Natural killer cell (primary cell): ENCODE measurements around the gene ACSL1. TPM values are rescaled to one million over a fixed set of nuclear protein-coding genes. Genes with fewer than 3 reads are reported as not detected.

Source experiments
- ATAC-seq, 3 donors: fragments of 150-1000 bp in 2 of 3; fragments of 200-7000 bp in 1 of 3; cut with Tn5 transposase; 1 replicate in 1 of 3; 2 replicates in 2 of 3; pipeline ENCODE4 v1.10.0; 2021; ENCODE audit warnings: mild to moderate bottlenecking in 2 of 3, moderate library complexity in 2 of 3
- DNase-seq, 2 donors: peaks; one replicate each; pipeline versions ENCODE4 v3.0.0 to v3.0.0-alpha.2; 2013 to 2021; ENCODE audit warnings: mixed read lengths in 1 of 2
- H3K27ac ChIP-seq: one replicate; pipeline ENCODE4 v1.5.1; 2013; ENCODE audit warnings: mild to moderate bottlenecking, low read length
- H3K27me3 ChIP-seq: one replicate; pipeline ENCODE4 v1.6.1; 2013; ENCODE audit warnings: low read length; ENCODE audit not compliant: control insufficient read depth, insufficient read depth
- H3K36me3 ChIP-seq: one replicate; pipeline ENCODE4 v1.6.1; 2013; ENCODE audit warnings: low read length; ENCODE audit not compliant: control insufficient read depth, insufficient read depth
- H3K4me1 ChIP-seq: one replicate; pipeline ENCODE4 v1.6.1; 2013; ENCODE audit warnings: low read length; ENCODE audit not compliant: control insufficient read depth, insufficient read depth
- H3K4me3 ChIP-seq: one replicate; pipeline ENCODE4 v1.5.1; 2013; ENCODE audit warnings: low read length
- H3K9me3 ChIP-seq: one replicate; pipeline ENCODE4 v1.6.1; 2013; ENCODE audit warnings: low read length; ENCODE audit not compliant: control insufficient read depth, insufficient read depth
- H3K27ac Mint-ChIP-seq, 2 donors: one replicate each; pipeline ENCODE4 v1.8.0; 2022; ENCODE audit warnings: mild to moderate bottlenecking in 2 of 2, mixed read lengths in 2 of 2, moderate library complexity in 1 of 2
- H3K27me3 Mint-ChIP-seq, 2 donors: one replicate each; pipeline ENCODE4 v1.8.0; 2022; ENCODE audit warnings: low read depth in 2 of 2, mixed read lengths in 2 of 2
- H3K36me3 Mint-ChIP-seq: one replicate; pipeline ENCODE4 v1.8.0; 2022; ENCODE audit warnings: mixed read lengths
- H3K4me1 Mint-ChIP-seq, 2 donors: one replicate each; pipeline ENCODE4 v1.8.0; 2022; ENCODE audit warnings: mixed read lengths in 2 of 2
- H3K4me3 Mint-ChIP-seq: one replicate; pipeline ENCODE4 v1.8.0; 2022; ENCODE audit warnings: mild to moderate bottlenecking, moderate library complexity, mixed read lengths
- H3K9me3 Mint-ChIP-seq, 2 donors: one replicate each; pipeline ENCODE4 v1.8.0; 2022; ENCODE audit warnings: mixed read lengths in 2 of 2
- WGBS: methylation state at CpG from one replicate; pipeline ENCODE4 v1.1.7; 2013; ENCODE audit warnings: missing lambda C conversion rate; ENCODE audit not compliant: insufficient coverage; 5-methylcytosine and 5-hydroxymethylcytosine counted together
- intact Hi-C: fragments of 100-400 bp; cut with micrococcal nuclease; formaldehyde crosslinking; loops from one replicate; pipeline ENCODE4 v1.14.2; 2022
- total RNA-seq, 4 donors: library from RNA; stranded (reverse); fragments of 120-200 nt in 1 of 4; gene quantifications; one replicate each; pipeline versions ENCODE4 v1.2.3 to v1.2.4, GENCODE V29; 2013 to 2022
- TF ChIP-seq, protein P1 (sequence below): fragments of 200-600 bp; IDR thresholded peaks from one replicate; pipeline ENCODE4 v1.8.0; 2022; ENCODE audit warnings: antibody characterized with exemption

The ACSL1 gene
- total RNA-seq, 3 donors from 2014 or later (not counting 1 experiment from before 2014, with no cell fraction given) = 13.2 to 43.1 (median 13.3) TPM

- Histone ChIP-seq H3K27me3 (no peaks in the 10 kb centered on the region), H3K4me1 (peaks cover 9% of the 10 kb centered on the region), H3K27ac (no peak overlapping the region), H3K36me3 (no peaks in the 10 kb centered on the region), H3K4me3 (no peak overlapping the region), H3K9me3 (no peaks in the 10 kb centered on the region)
- peak overlapping the region; percentile 91 for H3K4me3 Mint-ChIP-seq
- TF ChIP-seq, protein P1, sequence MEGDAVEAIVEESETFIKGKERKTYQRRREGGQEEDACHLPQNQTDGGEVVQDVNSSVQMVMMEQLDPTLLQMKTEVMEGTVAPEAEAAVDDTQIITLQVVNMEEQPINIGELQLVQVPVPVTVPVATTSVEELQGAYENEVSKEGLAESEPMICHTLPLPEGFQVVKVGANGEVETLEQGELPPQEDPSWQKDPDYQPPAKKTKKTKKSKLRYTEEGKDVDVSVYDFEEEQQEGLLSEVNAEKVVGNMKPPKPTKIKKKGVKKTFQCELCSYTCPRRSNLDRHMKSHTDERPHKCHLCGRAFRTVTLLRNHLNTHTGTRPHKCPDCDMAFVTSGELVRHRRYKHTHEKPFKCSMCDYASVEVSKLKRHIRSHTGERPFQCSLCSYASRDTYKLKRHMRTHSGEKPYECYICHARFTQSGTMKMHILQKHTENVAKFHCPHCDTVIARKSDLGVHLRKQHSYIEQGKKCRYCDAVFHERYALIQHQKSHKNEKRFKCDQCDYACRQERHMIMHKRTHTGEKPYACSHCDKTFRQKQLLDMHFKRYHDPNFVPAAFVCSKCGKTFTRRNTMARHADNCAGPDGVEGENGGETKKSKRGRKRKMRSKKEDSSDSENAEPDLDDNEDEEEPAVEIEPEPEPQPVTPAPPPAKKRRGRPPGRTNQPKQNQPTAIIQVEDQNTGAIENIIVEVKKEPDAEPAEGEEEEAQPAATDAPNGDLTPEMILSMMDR = no peak
- no peaks in the 10 kb centered on the region for H3K27me3 Mint-ChIP-seq
- intact Hi-C loops = loop anchor here (5.0 to 10.0 kb wide), 3 partner anchors 95 to 467 kb away; partner anchors contain the start of genes ACSL1 and IRF2
- WGBS = 82% methylated on average over 2 of the region's 4 CpGs
- DNase-seq (no peak), ATAC-seq (no peak)
- H3K4me1 Mint-ChIP-seq = peaks cover 11 to 16% of the 10 kb centered on the region in 2 donors
- no peaks in the 10 kb centered on the region for H3K36me3 Mint-ChIP-seq
- no peak overlapping the region for H3K27ac Mint-ChIP-seq
- H3K9me3 Mint-ChIP-seq = no peaks in the 10 kb centered on the region
These were observed 93.6 kb downstream of the ACSL1 start for GRCh38 chr4:184732126-184732525.

DNA sequence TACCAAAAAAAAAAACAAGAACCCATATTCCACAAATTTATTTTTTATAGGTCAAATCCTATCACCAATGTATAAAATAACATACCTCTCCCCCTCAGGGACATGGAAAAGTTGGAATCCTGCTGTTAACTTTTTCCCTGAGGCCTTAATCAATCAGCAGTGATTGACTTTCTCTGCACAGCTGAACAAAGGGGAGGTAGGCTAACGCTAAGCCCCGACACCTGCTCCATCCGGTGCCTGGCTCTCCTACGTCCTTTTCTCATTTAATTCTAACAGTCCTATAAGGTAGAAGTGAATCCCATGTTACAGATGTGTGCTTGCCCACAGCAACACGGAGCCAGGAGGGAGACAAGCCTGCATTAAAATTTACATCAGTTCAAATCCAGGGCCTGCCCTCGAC, 94.7 kb downstream of the ACSL1 start:
- Histone ChIP-seq H3K27me3 (no peaks in the 10 kb centered on the region), H3K4me3 (no peak overlapping the region), H3K4me1 (peaks cover 9% of the 10 kb centered on the region), H3K9me3 (no peaks in the 10 kb centered on the region), H3K36me3 (no peaks in the 10 kb centered on the region), H3K27ac (no peak overlapping the region)
- Mint-ChIP-seq H3K4me3 (peak overlapping the region; percentile 0), H3K9me3 (no peaks in the 10 kb centered on the region), H3K27ac (no peak overlapping the region), H3K4me1 (peaks cover 11 to 16% of the 10 kb centered on the region in 2 donors), H3K27me3 (no peaks in the 10 kb centered on the region), H3K36me3 (no peaks in the 10 kb centered on the region)
- intact Hi-C loops = loop anchor here (5.0 to 10.0 kb wide), 3 partner anchors 96 to 466 kb away; partner anchors contain the start of genes ACSL1 and IRF2
- ATAC-seq (no peak), DNase-seq (no peak)
- WGBS = 91% methylated on average over 4 of the region's 6 CpGs
- TF ChIP-seq, protein P1 = no peak

GRCh38 chr4:184729946-184730345, 95.8 kb downstream of the ACSL1 start:
- ATAC-seq (no peak), DNase-seq (no peak)
- H3K4me1 ChIP-seq = peaks cover 9% of the 10 kb centered on the region
- intact Hi-C loops = loop anchor here (5.0 to 10.0 kb wide), 3 partner anchors 97 to 465 kb away; partner anchors contain the start of genes ACSL1 and IRF2
- no peaks in the 10 kb centered on the region for H3K36me3 ChIP-seq
- Mint-ChIP-seq H3K4me3 (no peak overlapping the region), H3K9me3 (no peaks in the 10 kb centered on the region), H3K27ac (no peak overlapping the region), H3K27me3 (no peaks in the 10 kb centered on the region), H3K4me1 (peaks cover 11 to 16% of the 10 kb centered on the region in 2 donors), H3K36me3 (no peaks in the 10 kb centered on the region)
- H3K27me3 ChIP-seq = no peaks in the 10 kb centered on the region
- TF ChIP-seq, protein P1 = no peak
- H3K27ac ChIP-seq = no peak overlapping the region
- WGBS = 95% methylated on average over 5 of the region's 5 CpGs
- H3K4me3 ChIP-seq = no peak overlapping the region
- no peaks in the 10 kb centered on the region for H3K9me3 ChIP-seq

- Mint-ChIP-seq H3K4me1 (peaks cover 6 to 9% of the 10 kb centered on the region in 2 donors), H3K27ac (no peak overlapping the region), H3K36me3 (no peaks in the 10 kb centered on the region), H3K27me3 (no peaks in the 10 kb centered on the region), H3K9me3 (no peaks in the 10 kb centered on the region), H3K4me3 (no peak overlapping the region)
- no peak overlapping the region for H3K4me3 ChIP-seq
- intact Hi-C loops = no loop called here
- H3K27me3 ChIP-seq = no peaks in the 10 kb centered on the region
- DNase-seq = no peak
- H3K36me3 ChIP-seq = no peaks in the 10 kb centered on the region
- no peak for ATAC-seq
- H3K27ac ChIP-seq = no peak overlapping the region
- TF ChIP-seq, protein P1 = no peak
- peaks cover 9% of the 10 kb centered on the region for H3K4me1 ChIP-seq
- 87% methylated on average over 2 of the region's 2 CpGs for WGBS
- no peaks in the 10 kb centered on the region for H3K9me3 ChIP-seq
These were observed 96.9 kb downstream of the ACSL1 start for GRCh38 chr4:184728858-184729257.
